ENCODE measurements around the gene CD69. TPM values are rescaled to one million over a fixed set of nuclear protein-coding genes. Genes with fewer than 3 reads are reported as not detected.
A peak's percentile ranks its signal among the peaks of the same experiment; 100 is the strongest.

The CD69 gene
- total RNA-seq, 1 experiment from 2014 or later: 0.98 TPM

DNA sequence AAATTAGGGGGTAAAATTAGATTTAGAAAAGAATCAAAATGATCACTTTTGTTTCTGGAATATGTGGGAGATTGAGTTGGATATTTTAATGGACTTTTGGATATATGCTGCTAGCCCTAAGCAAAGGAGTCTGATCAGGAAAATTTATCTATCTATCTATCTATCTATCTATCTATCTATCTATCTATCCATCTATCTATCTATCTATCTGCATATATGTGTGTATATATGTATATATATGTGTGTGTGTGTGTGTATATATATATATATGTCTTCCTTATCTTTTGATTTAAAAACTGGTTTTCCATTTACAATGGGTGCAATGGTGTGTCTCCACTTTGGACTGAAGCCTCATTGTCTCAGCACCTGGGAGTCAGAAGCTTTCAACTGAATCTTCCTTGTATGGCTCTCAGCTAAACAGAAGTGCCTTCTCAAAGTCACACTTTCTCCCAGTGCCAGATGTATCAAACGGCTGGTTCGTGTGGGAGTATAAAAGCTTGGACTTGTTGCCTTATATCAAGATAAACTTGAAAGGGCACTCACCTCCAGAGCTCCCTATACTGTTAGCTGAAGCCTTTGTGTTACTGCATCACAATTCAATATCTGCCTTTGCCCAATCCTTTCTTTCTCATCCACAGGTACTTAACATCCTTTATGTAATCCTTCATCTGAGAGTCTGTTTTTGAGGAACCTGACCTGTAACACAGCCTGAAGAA, 31.6 kb upstream of the CD69 start:
- no peaks in the 10 kb centered on the region for H3K27me3 ChIP-seq (ENCODE audit: control insufficient read depth, insufficient read depth, low read length)
- DNase-seq (ENCODE audit: low read depth, low spot score) (no peak), ATAC-seq (peak; percentile 76)
- H3K27ac ChIP-seq (ENCODE audit: low read length): no peak overlapping the region; the same call in 1 of the 2 replicates
- TF ChIP-seq, protein P1, sequence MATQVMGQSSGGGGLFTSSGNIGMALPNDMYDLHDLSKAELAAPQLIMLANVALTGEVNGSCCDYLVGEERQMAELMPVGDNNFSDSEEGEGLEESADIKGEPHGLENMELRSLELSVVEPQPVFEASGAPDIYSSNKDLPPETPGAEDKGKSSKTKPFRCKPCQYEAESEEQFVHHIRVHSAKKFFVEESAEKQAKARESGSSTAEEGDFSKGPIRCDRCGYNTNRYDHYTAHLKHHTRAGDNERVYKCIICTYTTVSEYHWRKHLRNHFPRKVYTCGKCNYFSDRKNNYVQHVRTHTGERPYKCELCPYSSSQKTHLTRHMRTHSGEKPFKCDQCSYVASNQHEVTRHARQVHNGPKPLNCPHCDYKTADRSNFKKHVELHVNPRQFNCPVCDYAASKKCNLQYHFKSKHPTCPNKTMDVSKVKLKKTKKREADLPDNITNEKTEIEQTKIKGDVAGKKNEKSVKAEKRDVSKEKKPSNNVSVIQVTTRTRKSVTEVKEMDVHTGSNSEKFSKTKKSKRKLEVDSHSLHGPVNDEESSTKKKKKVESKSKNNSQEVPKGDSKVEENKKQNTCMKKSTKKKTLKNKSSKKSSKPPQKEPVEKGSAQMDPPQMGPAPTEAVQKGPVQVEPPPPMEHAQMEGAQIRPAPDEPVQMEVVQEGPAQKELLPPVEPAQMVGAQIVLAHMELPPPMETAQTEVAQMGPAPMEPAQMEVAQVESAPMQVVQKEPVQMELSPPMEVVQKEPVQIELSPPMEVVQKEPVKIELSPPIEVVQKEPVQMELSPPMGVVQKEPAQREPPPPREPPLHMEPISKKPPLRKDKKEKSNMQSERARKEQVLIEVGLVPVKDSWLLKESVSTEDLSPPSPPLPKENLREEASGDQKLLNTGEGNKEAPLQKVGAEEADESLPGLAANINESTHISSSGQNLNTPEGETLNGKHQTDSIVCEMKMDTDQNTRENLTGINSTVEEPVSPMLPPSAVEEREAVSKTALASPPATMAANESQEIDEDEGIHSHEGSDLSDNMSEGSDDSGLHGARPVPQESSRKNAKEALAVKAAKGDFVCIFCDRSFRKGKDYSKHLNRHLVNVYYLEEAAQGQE (IDR thresholded peaks at IDR 0.05; ENCODE audit: insufficient read depth in 1 of 2, low read depth in 2 of 2, low read length in 1 of 2): no peak
- TF ChIP-seq POLR2AphosphoS5 (IDR thresholded peaks at IDR 0.05; ENCODE audit: low read depth, low read length) (no peak), SIN3A (IDR thresholded peaks at IDR 0.05; ENCODE audit: borderline replicate concordance, insufficient read depth, low read depth, low read length) (no peak), TCF7L2 (IDR thresholded peaks at IDR 0.05; ENCODE audit: low read depth, low read length) (no peak)
- TF ChIP-seq, protein P2, sequence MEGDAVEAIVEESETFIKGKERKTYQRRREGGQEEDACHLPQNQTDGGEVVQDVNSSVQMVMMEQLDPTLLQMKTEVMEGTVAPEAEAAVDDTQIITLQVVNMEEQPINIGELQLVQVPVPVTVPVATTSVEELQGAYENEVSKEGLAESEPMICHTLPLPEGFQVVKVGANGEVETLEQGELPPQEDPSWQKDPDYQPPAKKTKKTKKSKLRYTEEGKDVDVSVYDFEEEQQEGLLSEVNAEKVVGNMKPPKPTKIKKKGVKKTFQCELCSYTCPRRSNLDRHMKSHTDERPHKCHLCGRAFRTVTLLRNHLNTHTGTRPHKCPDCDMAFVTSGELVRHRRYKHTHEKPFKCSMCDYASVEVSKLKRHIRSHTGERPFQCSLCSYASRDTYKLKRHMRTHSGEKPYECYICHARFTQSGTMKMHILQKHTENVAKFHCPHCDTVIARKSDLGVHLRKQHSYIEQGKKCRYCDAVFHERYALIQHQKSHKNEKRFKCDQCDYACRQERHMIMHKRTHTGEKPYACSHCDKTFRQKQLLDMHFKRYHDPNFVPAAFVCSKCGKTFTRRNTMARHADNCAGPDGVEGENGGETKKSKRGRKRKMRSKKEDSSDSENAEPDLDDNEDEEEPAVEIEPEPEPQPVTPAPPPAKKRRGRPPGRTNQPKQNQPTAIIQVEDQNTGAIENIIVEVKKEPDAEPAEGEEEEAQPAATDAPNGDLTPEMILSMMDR (IDR thresholded peaks at IDR 0.05): no peak
- ChIA-PET POLR2A (no interaction called here), CTCF (no interaction called here)
- H3K9me3 ChIP-seq (ENCODE audit: control insufficient read depth, insufficient read depth, low read depth, low read length): no peaks in the 10 kb centered on the region
- H3K4me1 ChIP-seq (ENCODE audit: control insufficient read depth, insufficient read depth, low read length): no peaks in the 10 kb centered on the region; the same call in 1 of the 2 replicates
- no peaks in the 10 kb centered on the region for H3K36me3 ChIP-seq (ENCODE audit: control insufficient read depth, insufficient read depth, low read length)
- in situ Hi-C loops (cut with HindIII; ENCODE audit: low pct_unique_long_range_greater_than_20kb, low sequenced_read_pairs) (no loop called here), intact Hi-C loops (cut with micrococcal nuclease; ENCODE audit: unreplicated experiment) (no loop called here)
- no peak overlapping the region for H3K4me3 ChIP-seq (ENCODE audit: low read depth in 2 of 2, low read length in 2 of 2)
- BruUV-seq (replicated peaks): no TSS peak

DNA sequence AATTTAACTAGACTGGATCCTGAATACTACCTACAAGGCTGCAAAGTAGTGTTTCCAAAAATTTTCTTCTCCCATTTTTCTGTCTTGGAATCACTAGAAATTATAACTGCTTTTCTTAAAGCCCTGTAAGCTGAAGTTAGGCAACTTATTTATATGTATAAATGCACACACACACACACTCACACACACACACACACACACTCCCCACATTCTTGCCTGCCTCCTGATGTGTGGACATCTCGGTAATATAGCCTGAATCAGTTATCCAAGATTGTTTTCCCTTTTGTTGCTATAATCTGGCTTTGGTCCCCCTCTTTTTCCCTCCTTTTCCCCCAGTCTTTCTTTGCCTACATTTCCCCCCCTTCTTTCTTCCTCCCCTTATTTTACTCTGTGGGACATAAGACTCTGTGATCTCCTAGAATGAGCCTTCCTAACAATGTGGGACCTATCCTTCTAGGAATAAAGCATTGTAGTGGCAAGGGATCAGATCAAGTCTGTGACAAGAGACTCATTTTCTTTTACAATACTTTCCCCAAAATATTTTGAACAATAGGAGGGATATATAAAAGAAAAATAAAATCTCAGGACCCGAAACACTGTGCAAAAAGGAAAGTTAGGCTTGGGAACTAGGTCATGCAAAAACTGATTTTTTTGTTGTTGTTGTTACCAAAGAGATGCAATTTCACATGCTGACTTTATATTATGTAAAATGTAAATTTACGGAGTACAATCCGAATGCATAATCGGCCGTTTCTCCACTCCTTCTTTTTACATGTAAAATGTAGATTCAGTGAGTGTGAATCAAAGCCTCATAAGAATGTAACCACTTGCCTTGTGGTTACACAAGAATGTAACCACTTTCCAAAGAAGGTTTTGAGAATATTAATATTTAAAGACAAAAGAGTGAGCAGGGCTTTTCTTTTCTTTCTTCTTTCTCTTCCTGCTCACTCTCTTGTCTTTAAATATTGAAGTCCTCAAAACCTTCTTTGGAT, 26.3 kb upstream of the CD69 start:
- TF ChIP-seq, protein P1 (IDR thresholded peaks at IDR 0.05; ENCODE audit: insufficient read depth in 1 of 2, low read depth in 2 of 2, low read length in 1 of 2): no peak
- TF ChIP-seq, protein P2 (IDR thresholded peaks at IDR 0.05): no peak
- TF ChIP-seq SIN3A (IDR thresholded peaks at IDR 0.05; ENCODE audit: borderline replicate concordance, insufficient read depth, low read depth, low read length): no peak
- TF ChIP-seq POLR2AphosphoS5 (IDR thresholded peaks at IDR 0.05; ENCODE audit: low read depth, low read length): no peak
- TF ChIP-seq TCF7L2 (IDR thresholded peaks at IDR 0.05; ENCODE audit: low read depth, low read length): no peak
- Histone ChIP-seq H3K27me3 (ENCODE audit: control insufficient read depth, insufficient read depth, low read length) (no peaks in the 10 kb centered on the region; the same call in 1 of the 2 replicates), H3K27ac (ENCODE audit: low read length) (no peak overlapping the region), H3K4me1 (ENCODE audit: control insufficient read depth, insufficient read depth, low read length) (no peaks in the 10 kb centered on the region), H3K9me3 (ENCODE audit: control insufficient read depth, insufficient read depth, low read depth, low read length) (no peaks in the 10 kb centered on the region), H3K4me3 (ENCODE audit: low read depth in 2 of 2, low read length in 2 of 2) (no peak overlapping the region), H3K36me3 (ENCODE audit: control insufficient read depth, insufficient read depth, low read length) (no peaks in the 10 kb centered on the region)
- ATAC-seq: no peak
- in situ Hi-C loops (cut with HindIII; ENCODE audit: low pct_unique_long_range_greater_than_20kb, low sequenced_read_pairs) (no loop called here), intact Hi-C loops (cut with micrococcal nuclease; ENCODE audit: unreplicated experiment) (no loop called here)
- POLR2A ChIA-PET: no interaction called here
- DNase-seq (ENCODE audit: low read depth, low spot score): no peak
- CTCF ChIA-PET: no interaction called here
- no TSS peak for BruUV-seq (replicated peaks)
